ENCODE data around the gene EIF4E1B.

The EIF4E1B gene

DNA sequence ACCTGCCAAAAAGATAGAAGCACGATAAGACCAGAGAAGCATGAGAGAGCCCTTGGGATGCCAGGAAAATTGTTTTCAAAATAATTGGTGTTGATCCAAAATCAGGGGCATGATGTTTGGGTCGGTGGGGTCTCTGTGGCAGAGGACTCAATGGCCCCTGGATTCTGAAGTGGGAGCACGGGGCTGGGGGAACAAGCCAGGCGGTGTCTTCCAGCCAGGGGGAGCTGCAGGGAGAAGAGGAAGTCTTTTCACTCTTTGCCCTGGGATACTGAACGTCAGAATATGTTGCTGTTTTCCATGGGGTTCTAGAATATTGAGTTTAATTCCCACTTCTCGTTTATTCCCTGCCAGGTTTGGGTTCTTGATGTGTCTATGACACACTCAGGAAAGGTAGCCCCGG, 37.2 kb downstream of the EIF4E1B start:
- TF ChIP-seq, protein P1, sequence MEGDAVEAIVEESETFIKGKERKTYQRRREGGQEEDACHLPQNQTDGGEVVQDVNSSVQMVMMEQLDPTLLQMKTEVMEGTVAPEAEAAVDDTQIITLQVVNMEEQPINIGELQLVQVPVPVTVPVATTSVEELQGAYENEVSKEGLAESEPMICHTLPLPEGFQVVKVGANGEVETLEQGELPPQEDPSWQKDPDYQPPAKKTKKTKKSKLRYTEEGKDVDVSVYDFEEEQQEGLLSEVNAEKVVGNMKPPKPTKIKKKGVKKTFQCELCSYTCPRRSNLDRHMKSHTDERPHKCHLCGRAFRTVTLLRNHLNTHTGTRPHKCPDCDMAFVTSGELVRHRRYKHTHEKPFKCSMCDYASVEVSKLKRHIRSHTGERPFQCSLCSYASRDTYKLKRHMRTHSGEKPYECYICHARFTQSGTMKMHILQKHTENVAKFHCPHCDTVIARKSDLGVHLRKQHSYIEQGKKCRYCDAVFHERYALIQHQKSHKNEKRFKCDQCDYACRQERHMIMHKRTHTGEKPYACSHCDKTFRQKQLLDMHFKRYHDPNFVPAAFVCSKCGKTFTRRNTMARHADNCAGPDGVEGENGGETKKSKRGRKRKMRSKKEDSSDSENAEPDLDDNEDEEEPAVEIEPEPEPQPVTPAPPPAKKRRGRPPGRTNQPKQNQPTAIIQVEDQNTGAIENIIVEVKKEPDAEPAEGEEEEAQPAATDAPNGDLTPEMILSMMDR (IDR thresholded peaks at IDR 0.05) = no peak
- no peak overlapping the region for H3K4me2 ChIP-seq (ENCODE audit: low read length)
- no peak overlapping the region for H2AFZ ChIP-seq
- no peak overlapping the region for H3K4me3 ChIP-seq (ENCODE audit: low read depth, low read length)
- no peaks in the 10 kb centered on the region for H3K9me3 ChIP-seq (ENCODE audit: control insufficient read depth, low read length)
- no peak overlapping the region for H3K9ac ChIP-seq
- H3K4me1 ChIP-seq = no peaks in the 10 kb centered on the region
- no peaks in the 10 kb centered on the region for H3K27me3 ChIP-seq (ENCODE audit: control insufficient read depth, insufficient read depth, low read length)
- H3K36me3 ChIP-seq (ENCODE audit: control insufficient read depth, insufficient read depth, low read length) = no peaks in the 10 kb centered on the region
- H3K79me2 ChIP-seq = no peaks in the 10 kb centered on the region
- H3K27ac ChIP-seq = no peak overlapping the region

DNA sequence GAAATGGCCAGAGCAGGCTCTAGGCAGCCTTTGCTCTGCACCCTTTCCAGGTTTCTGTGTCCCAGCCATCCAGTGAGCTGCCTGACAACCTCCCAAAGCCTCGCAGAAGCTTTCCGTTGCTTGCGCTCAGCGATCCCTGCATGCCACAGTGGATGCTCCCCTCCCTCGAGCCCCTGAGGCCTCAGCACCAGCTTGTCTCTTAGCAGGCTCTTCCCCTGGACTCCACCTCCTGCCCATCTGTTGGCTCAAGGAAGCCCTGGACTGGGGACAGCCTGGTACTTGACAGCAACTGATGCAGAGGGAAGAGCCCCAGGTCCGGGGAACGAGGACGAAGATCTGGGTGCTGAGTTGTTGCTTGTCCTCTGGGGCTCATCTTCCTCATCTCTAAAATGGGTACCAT, 40.0 kb downstream of the EIF4E1B start:
- H3K9ac ChIP-seq = no peak overlapping the region
- no peaks in the 10 kb centered on the region for H3K27me3 ChIP-seq (ENCODE audit: control insufficient read depth, insufficient read depth, low read length)
- no peaks in the 10 kb centered on the region for H3K9me3 ChIP-seq (ENCODE audit: control insufficient read depth, low read length)

DNA sequence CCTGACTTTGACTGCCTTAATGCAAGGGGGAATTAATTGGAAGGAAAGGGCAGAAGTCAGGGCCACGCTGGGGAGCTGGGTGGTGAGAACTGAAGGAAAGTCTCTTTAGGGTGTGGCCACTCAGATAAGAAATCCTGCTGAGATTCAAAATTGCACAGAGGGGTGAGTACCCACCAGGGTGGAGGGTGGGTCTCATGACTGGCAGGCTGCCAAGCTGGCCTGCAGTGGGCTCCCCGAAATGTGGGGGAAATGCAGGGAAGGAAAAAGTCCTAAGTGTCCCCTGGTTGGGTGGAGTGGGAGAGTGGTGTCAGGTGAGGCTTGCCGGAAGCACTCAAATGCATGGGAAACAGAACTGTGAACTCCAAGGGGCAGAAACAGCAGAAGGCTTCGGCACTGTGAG, 40.9 kb downstream of the EIF4E1B start:
- H3K79me2 ChIP-seq = no peaks in the 10 kb centered on the region
- H3K36me3 ChIP-seq (ENCODE audit: control insufficient read depth, insufficient read depth, low read length) = no peaks in the 10 kb centered on the region
- H3K27me3 ChIP-seq (ENCODE audit: control insufficient read depth, insufficient read depth, low read length) = no peaks in the 10 kb centered on the region
- H3K27ac ChIP-seq = no peak overlapping the region
- H3K4me1 ChIP-seq = no peaks in the 10 kb centered on the region
- no peak overlapping the region for H3K4me2 ChIP-seq (ENCODE audit: low read length)
- no peaks in the 10 kb centered on the region for H3K9me3 ChIP-seq (ENCODE audit: control insufficient read depth, low read length)
- no peak overlapping the region for H2AFZ ChIP-seq
- TF ChIP-seq, protein P1 (IDR thresholded peaks at IDR 0.05) = no peak
- H3K9ac ChIP-seq = no peak overlapping the region
- H3K4me3 ChIP-seq (ENCODE audit: low read depth, low read length) = no peak overlapping the region

More for the DNA sequence above, 40.0 kb downstream of the EIF4E1B start:
- no peaks in the 10 kb centered on the region for H3K36me3 ChIP-seq (ENCODE audit: control insufficient read depth, insufficient read depth, low read length)
- no peak overlapping the region for H3K27ac ChIP-seq
- no peak overlapping the region for H2AFZ ChIP-seq
- no peak overlapping the region for H3K4me2 ChIP-seq (ENCODE audit: low read length)
- no peaks in the 10 kb centered on the region for H3K4me1 ChIP-seq
- no peak overlapping the region for H3K4me3 ChIP-seq (ENCODE audit: low read depth, low read length)
- TF ChIP-seq, protein P1 (IDR thresholded peaks at IDR 0.05) = no peak
- H3K79me2 ChIP-seq = no peaks in the 10 kb centered on the region

DNA sequence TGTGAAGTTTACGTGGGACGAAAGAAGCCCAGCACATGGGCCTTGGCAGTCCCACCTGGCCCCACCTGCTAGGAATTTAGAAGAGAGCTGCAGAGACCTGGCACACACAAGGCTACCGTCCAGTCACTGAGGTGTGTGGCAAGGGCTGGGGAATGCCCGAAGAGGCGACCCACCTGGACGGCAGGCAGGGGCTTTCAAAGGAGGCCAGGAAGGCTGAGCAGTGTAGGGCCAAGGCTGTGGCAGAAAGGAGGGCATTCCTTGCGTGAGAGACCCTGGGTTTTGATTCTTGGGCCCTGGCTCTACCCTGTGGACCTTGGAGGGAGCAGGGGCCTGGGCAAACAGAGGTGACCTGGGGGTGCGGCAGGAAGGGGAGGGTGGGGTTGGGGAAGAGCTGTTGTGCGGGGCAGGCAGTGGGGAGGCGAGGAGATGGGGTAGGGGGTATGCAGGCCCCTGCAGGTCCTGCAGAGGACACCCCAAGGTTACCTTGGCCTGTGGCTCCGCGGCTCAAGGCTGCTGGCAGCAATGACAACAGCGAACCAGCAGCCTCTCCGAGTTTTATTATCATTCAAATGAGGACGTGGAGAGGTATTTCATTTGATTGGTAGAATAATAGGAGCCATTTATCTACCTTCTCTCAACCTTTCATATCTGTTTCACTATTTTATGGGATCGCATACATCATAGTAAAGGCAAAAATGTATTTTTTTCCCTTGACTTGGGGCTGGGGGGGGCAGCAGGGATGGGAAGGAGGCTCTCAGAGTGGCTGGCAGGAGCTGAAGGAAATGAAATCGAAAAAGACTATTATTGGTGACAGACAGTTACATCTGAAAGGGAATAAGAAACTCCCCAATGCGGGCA, 41.6 kb downstream of the EIF4E1B start:
- Histone ChIP-seq H3K4me1 (no peaks in the 10 kb centered on the region), H3K9me3 (ENCODE audit: control insufficient read depth, low read length) (no peaks in the 10 kb centered on the region), H3K79me2 (no peaks in the 10 kb centered on the region), H3K4me3 (ENCODE audit: low read depth, low read length) (no peak overlapping the region), H3K36me3 (ENCODE audit: control insufficient read depth, insufficient read depth, low read length) (no peaks in the 10 kb centered on the region), H2AFZ (no peak overlapping the region), H3K4me2 (ENCODE audit: low read length) (no peak overlapping the region), H3K27me3 (ENCODE audit: control insufficient read depth, insufficient read depth, low read length) (no peaks in the 10 kb centered on the region), H3K27ac (no peak overlapping the region), H3K9ac (no peak overlapping the region)
- TF ChIP-seq, protein P1 (IDR thresholded peaks at IDR 0.05) = no peak

All from parathyroid adenoma (tissue), 2 donors.